IPS-18c (cell line): ENCODE measurements around the gene ARHGEF16.

Experiments
- H3K4me3 ChIP-seq: 2 replicates; pipeline ENCODE4 v1.7.0; 2013; ENCODE audit warnings: low read depth, mild to moderate bottlenecking, low read length, moderate library complexity; ENCODE audit not compliant: insufficient read depth
- H3K9me3 ChIP-seq: one replicate; pipeline ENCODE4 v1.6.1; 2013; ENCODE audit warnings: mild to moderate bottlenecking, low read length, moderate library complexity; ENCODE audit not compliant: control insufficient read depth, insufficient read depth

ARHGEF16 gene

DNA sequence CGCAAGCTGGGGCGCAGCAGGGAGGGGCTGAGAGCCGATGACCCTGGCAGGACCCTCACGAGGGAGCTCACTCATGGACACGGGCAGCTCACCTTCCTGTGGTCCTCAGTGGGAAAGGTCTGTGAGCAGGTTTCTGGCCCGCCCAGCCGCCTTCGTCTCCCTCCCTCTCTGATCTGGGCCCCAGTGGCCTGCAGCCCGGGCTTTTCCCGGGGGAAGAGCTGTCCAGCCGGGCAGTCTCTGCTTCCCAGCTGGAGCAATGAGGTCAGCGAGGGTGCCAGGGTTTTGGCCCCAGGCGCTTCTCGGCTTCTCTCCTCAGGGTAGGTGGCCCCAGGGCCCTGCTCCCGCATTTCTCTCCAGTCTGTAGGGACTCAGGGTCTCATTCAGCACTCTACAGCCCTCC is 22.2 kb upstream of the ARHGEF16 start:
- no peaks in the 10 kb centered on the region for H3K9me3 ChIP-seq
- no peak overlapping the region for H3K4me3 ChIP-seq

- no peak overlapping the region for H3K4me3 ChIP-seq
- no peaks in the 10 kb centered on the region for H3K9me3 ChIP-seq
These were observed 21.4 kb upstream of the ARHGEF16 start for GRCh38 chr1:3433076-3433475.

GRCh38 chr1:3433596-3434320 is 20.7 kb upstream of the ARHGEF16 start:
- Histone ChIP-seq H3K9me3 (peaks cover 1% of the 10 kb centered on the region), H3K4me3 (no peak overlapping the region)

- H3K4me3 ChIP-seq, result no peak overlapping the region
These were observed 19.9 kb upstream of the ARHGEF16 start for GRCh38 chr1:3434406-3435110.

GRCh38 chr1:3435666-3436065 is 18.8 kb upstream of the ARHGEF16 start:
- Histone ChIP-seq H3K9me3 (peaks cover 2% of the 10 kb centered on the region), H3K4me3 (no peak overlapping the region)

More at GRCh38 chr1:3434406-3435110, 19.9 kb upstream of the ARHGEF16 start:
- peaks cover 2% of the 10 kb centered on the region for H3K9me3 ChIP-seq

DNA sequence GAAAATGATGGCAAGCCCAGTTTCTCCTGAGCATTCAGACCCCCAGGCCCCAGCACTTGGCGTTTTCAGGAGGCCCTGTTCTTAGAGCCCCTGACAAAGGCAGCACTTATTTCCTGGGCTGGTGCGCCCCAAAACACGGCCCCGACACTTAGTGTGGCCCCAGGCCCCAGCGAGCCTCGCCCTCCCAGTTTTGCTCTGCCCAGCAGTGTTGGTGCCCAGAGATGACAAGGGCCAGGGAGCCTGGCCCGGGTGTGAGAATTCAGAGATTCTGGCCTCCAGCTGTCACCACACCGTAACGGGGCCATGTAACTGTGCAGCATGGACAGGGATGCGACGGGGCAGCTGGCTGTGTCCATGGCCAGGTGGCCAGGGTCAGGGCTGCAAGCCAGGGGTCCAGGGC is 18.0 kb upstream of the ARHGEF16 start:
- H3K9me3 ChIP-seq, result peaks cover 2% of the 10 kb centered on the region
- no peak overlapping the region for H3K4me3 ChIP-seq

DNA sequence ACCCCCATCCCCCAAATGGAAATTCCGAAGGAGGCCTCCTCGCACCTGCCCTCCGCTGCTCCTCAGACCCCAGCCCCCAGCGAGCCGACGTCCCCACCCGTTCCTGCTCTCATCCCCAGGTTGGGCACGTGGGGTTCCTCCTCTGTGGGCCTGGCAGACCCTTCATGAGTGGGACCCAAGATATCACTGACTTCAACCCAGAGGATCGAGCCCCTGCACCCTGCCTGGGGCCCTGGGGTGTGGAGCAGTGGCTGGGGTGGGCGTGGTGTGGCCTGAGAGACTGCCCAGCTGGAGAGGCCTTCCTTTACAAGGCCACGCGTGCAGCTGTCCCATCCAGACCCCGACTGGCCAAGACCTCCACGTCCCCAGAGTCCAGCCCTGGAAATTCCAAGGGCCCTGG is 17.6 kb upstream of the ARHGEF16 start:
- H3K4me3 ChIP-seq, result no peak overlapping the region

DNA sequence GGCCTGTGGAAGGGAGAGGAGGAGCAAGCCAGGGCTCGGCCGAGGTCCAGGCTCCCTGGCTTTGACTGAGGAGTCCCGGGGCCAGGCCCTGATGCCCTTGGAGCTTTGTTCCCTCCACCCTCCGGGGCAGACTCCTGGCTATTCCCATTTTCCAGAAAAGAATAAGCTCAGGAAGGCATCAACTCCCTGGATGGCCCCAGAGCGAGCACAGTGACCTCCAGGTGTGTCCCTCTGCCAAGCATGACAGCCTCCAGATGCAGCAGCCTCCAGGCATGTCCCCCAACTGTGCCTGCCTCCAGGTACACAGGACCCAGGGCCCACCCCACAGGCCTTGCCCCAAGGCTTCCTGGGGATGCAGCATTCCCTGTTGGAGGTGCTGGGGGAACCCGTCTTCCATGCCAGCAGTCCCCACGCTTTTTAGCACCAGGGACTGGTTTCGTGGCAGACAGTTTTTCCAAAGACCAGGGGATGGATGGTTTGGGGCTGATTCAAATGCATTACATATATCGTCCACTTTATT is 15.7 kb upstream of the ARHGEF16 start:
- Histone ChIP-seq H3K9me3 (peaks cover 2% of the 10 kb centered on the region), H3K4me3 (no peak overlapping the region)

More for the DNA sequence above, 17.6 kb upstream of the ARHGEF16 start:
- H3K9me3 ChIP-seq, result peaks cover 2% of the 10 kb centered on the region

DNA sequence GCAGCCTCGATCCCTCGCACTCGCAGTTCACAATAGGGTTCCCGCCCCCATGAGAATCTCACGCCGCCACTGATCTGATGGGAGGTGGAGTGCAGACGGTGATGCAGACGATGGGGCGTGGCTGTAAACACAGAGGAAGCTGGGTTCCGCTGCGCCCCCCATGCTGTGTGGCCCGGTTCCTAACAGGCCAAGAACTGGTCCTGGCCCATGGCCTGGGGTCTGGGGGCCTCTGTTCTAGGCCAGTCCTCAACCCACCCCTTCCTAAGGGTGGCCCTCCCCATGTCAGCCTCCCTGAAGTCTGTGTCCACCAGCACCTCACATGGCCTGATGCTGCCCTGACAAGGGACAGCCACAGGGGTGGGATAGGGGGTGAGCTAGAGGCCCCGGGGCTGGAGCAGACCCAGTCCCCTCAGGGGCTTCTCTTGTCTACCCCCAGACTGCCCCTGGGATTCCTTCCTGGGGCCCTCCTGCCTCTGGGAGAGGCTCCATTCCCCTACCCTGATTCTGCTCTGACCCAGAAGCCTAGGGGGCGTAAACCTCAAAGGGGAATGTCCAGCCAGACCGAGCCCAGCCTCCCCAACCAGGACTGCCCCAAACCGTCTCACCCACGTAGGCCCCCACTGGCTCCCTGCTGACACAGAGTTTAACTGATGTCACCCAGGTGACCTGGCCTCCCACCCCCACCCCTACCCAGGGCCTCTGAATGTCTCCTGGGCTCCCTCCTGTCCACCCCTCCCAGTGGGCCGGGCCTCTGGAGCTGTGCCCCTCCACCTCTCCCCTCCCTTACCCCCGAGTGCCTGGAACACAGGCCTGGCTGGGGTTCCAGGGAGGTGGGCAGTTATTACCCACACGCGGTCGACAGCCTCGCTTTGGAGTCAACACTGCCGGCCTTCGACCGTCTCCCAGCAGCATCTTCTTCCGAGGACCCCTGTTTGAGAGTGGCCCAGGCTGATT is 14.8 kb upstream of the ARHGEF16 start:
- no peak overlapping the region for H3K4me3 ChIP-seq
- H3K9me3 ChIP-seq, result peaks cover 2% of the 10 kb centered on the region

DNA sequence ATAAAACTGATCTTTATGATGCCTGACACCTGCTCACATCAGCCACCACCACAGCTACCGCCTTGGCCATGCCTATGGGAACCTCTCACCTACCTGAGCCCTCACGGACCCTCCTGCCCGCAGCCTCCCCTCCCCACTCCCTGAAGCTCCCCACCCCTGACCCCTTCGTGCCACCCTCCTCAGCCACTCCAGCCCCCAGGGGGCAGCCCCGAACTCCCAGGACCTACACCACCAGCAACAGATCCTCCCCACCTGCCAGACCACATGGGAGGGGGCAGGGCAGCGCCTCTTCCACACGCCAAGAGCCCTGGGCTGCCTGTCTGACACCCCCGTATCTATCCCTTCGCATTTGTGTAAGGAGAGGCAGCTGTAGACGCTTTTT is 14.2 kb upstream of the ARHGEF16 start:
- H3K9me3 ChIP-seq, result peaks cover 2% of the 10 kb centered on the region
- no peak overlapping the region for H3K4me3 ChIP-seq

DNA sequence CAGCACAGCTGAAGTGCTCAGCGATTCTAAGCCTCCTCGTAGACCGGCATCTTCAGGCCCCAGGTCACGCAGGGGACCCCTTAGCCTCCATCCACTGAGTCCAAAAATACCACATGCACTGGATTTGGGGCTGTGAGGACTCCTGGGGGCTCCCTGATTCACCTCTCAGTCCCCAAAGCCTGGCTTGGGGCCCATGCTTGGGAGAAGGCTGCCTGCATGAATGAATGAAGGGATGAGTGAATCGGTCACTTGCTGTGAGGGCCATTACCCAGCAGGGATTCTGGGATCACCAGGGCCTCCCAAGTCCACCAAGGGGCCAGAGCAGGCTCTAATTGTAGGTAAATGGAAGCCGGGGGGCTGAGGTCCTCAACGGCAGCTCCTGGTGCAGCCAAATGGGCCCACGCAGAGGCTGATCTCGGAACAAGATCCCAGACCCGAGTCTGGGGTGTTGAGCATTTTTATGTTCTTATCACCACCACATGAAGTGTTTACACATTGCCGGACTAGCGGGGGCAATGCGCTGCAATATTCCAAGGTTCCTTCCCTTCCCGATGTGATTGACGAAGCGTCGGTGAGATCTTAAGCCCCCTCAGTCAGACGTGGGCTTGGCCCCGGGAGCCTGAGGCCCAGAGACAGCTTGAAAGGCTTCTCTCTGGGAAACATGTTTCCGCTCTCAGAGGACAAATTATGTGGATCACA is 13.6 kb upstream of the ARHGEF16 start:
- H3K4me3 ChIP-seq, result no peak overlapping the region
- peaks cover 2% of the 10 kb centered on the region for H3K9me3 ChIP-seq

GRCh38 chr1:3441410-3441847 is 13.0 kb upstream of the ARHGEF16 start:
- Histone ChIP-seq H3K9me3 (peaks cover 2% of the 10 kb centered on the region), H3K4me3 (no peak overlapping the region)

- no peak overlapping the region for H3K4me3 ChIP-seq
- peaks cover 2% of the 10 kb centered on the region for H3K9me3 ChIP-seq
These were observed 12.6 kb upstream of the ARHGEF16 start for GRCh38 chr1:3441880-3442279.

- peaks cover 2% of the 10 kb centered on the region for H3K9me3 ChIP-seq
These were observed 12.1 kb upstream of the ARHGEF16 start for GRCh38 chr1:3442331-3442730.

GRCh38 chr1:3442901-3443300 is 11.6 kb upstream of the ARHGEF16 start:
- Histone ChIP-seq H3K9me3 (peaks cover 2% of the 10 kb centered on the region), H3K4me3 (no peak overlapping the region)

More at GRCh38 chr1:3442331-3442730, 12.1 kb upstream of the ARHGEF16 start:
- H3K4me3 ChIP-seq, result no peak overlapping the region

DNA sequence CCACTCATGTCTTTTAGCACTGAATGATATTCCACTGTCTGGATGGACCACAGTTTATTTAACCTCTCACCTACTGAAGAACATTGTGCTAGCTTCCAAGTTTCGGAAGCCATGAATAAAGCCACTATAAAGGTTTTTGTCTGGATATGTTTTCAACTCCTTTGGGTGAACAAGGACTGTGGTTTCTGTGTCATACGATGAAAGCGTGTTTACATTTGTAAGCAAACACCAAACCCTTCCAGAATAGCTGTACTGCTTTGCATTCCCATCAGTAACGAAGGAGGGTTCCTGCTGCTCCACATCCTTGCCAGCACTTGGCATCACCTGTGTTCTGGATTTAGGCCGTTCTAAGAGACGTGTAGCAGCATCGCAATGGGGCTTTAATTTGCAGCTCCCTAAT is 10.7 kb upstream of the ARHGEF16 start:
- Histone ChIP-seq H3K4me3 (no peak overlapping the region), H3K9me3 (peaks cover under 1% of the 10 kb centered on the region)

DNA sequence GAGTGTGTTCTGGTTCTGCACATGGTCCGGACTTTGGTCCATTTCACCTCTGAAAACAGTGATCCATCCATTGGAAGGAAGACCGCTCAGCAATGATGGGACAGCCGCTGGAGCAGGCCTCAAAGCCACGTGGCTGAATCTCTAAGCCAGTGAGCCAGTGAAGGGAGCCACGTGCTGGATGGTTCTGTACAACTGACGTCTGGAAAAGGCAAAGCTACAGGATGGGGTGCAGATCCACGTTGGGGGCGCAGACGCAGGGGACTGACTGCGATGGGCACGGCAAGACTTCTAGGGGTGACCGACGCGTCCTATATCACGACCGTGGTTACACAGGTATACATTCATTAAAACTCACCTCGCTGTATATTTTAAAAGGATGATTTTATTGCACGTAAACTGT is 10.2 kb upstream of the ARHGEF16 start:
- H3K9me3 ChIP-seq, result no peaks in the 10 kb centered on the region
- no peak overlapping the region for H3K4me3 ChIP-seq
